SK-N-MC (cell line): ENCODE data around the gene EEIG1.

ENCODE experiments used
- EZH2 ChIP-seq: fragments of 200-600 bp; sonication (generic); IDR thresholded peaks from one replicate; pipeline ENCODE4 v1.6.1; 2017; ENCODE audit warnings: antibody characterized with exemption
- POLR2AphosphoS5 ChIP-seq: IDR thresholded peaks from 2 replicates; pipeline ENCODE4 v1.6.1; 2012; ENCODE audit warnings: mild to moderate bottlenecking, low read depth, low read length, borderline replicate concordance

DNA sequence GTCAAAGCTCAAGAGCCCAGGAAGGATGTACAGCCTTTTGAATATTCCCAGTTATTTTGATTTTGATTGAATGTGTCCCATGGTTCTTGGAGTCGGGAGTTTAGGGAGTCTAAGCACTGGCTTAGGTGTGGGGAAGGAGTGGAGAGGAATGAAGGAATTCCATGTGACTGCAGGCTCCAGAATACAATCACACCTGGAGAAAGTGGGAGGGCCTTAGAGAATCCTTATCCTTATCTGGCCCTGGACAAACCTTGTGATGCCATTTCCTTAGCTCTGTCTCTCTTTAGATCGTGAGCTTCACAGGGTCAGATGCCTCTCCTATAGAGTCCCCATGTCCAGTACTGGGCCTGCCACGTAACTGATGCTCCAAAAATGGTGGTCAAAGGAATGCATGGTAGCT lies 4.2 kb upstream of the EEIG1 start:
- TF ChIP-seq POLR2AphosphoS5 (no peak), EZH2 (no peak)
